ENCODE results near the gene PIGU.

PIGU gene

GRCh38 chr20:34706912-34707784 is 30.3 kb upstream of the PIGU start:
- Histone ChIP-seq H3K4me3 (ENCODE audit: low read depth in 1 of 2, low read length in 2 of 2) (no peak overlapping the region), H3K4me1 (ENCODE audit: control insufficient read depth in 1 of 2, insufficient read depth in 2 of 2, low read length in 2 of 2) (peaks cover 45 to 51% of the 10 kb centered on the region in 2 donors), H3K9ac (ENCODE audit: low read depth in 1 of 2, low read length in 2 of 2) (no peak overlapping the region)

GRCh38 chr20:34706302-34706875 is 29.5 kb upstream of the PIGU start:
- Histone ChIP-seq H3K27me3 (ENCODE audit: control insufficient read depth in 1 of 2, insufficient read depth in 2 of 2, low read length in 2 of 2) (no peaks in the 10 kb centered on the region), H3K4me3 (ENCODE audit: low read depth in 1 of 2, low read length in 2 of 2) (peak overlapping the region; percentile 10 to 86), H3K9ac (ENCODE audit: low read depth in 1 of 2, low read length in 2 of 2) (peak overlapping the region in 1 of 2 donors; percentile 79), H3K9me3 (ENCODE audit: control insufficient read depth in 1 of 2, low read length in 2 of 2) (no peaks in the 10 kb centered on the region), H3K36me3 (ENCODE audit: control insufficient read depth in 1 of 2, insufficient read depth in 2 of 2, low read length in 2 of 2) (peaks cover 3 to 4% of the 10 kb centered on the region in 2 donors), H3K27ac (ENCODE audit: low read depth, low read length) (peak overlapping the region; percentile 100), H3K4me1 (ENCODE audit: control insufficient read depth in 1 of 2, insufficient read depth in 2 of 2, low read length in 2 of 2) (peaks cover 44 to 49% of the 10 kb centered on the region in 2 donors)

More at GRCh38 chr20:34706912-34707784, 30.3 kb upstream of the PIGU start:
- Histone ChIP-seq H3K27me3 (ENCODE audit: control insufficient read depth in 1 of 2, insufficient read depth in 2 of 2, low read length in 2 of 2) (no peaks in the 10 kb centered on the region), H3K9me3 (ENCODE audit: control insufficient read depth in 1 of 2, low read length in 2 of 2) (no peaks in the 10 kb centered on the region), H3K36me3 (ENCODE audit: control insufficient read depth in 1 of 2, insufficient read depth in 2 of 2, low read length in 2 of 2) (peaks cover 3 to 4% of the 10 kb centered on the region in 2 donors), H3K27ac (ENCODE audit: low read depth, low read length) (no peak overlapping the region)

DNA sequence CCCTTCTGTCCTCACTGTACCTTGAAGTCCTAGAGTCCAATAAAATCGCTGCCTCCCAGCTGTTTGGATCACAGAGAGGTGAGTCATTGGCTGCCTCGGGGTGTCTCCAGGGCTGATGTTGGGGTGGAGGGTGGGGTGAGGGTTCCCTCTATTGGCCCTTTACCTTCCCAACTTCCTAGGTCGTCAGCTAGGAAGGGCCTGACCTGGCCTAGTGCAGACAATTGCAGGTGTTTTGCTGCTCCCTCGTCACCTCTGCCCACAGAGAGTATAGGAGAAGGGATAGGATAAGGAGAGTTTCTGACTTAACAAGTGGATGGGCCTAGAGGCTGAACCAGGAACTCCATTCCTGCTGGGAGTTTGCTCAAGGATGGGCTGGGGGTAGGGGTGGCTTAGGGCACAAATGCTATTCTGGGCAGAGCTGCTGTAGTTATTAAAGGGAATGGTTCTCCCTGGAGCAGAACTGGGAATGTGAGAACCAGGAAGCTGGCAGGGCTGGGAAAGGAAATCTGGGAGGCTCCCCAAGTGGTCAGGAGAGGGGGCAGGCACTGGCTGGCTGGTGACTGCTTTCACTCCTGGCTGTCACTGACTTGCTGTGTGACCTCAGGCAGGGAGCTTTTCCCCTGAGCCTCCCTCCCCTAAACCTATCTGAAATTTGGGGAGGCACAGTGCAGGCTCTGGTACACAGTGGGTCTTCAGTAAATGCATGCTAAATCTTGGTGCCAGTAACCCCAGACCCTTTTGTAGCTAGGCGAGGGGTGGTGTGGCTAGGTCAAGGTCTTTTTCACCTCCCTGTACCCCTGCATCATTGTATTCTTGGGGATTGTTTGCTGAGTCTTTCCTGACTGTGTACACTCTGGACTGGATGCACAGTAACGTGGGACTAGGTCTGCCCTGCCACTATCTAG is 28.8 kb upstream of the PIGU start:
- H3K27ac ChIP-seq (ENCODE audit: low read depth, low read length): peak overlapping the region; percentile 100
- peak overlapping the region; percentile 86 to 93 for H3K4me3 ChIP-seq (ENCODE audit: low read depth in 1 of 2, low read length in 2 of 2)
- peak overlapping the region; percentile 79 to 83 for H3K9ac ChIP-seq (ENCODE audit: low read depth in 1 of 2, low read length in 2 of 2)
- H3K36me3 ChIP-seq (ENCODE audit: control insufficient read depth in 1 of 2, insufficient read depth in 2 of 2, low read length in 2 of 2): no peaks in the 10 kb centered on the region
- no peaks in the 10 kb centered on the region for H3K27me3 ChIP-seq (ENCODE audit: control insufficient read depth in 1 of 2, insufficient read depth in 2 of 2, low read length in 2 of 2)
- H3K9me3 ChIP-seq (ENCODE audit: control insufficient read depth in 1 of 2, low read length in 2 of 2): no peaks in the 10 kb centered on the region
- H3K4me1 ChIP-seq (ENCODE audit: control insufficient read depth in 1 of 2, insufficient read depth in 2 of 2, low read length in 2 of 2): peaks cover 44 to 47% of the 10 kb centered on the region in 2 donors

DNA sequence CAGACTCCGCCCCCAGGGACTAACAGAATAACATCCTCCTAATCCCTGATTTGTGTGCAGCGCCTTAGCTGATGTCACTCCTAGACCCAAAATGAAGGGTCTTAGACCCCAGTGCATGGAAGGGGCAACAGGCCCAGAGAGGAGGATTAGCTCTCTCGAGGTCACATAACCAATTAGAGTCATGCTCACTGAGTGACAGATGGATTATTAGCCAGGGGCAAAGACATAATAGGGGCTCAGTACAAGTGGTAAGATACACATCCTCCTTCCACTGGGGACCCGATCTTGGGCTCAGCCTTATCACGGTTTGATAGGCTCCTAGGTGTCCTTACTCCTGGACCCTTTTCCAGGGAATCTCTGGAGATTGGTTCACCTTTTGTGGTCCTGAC is 28.1 kb upstream of the PIGU start:
- Histone ChIP-seq H3K9ac (ENCODE audit: low read depth in 1 of 2, low read length in 2 of 2) (peak overlapping the region; percentile 79 to 83), H3K27ac (ENCODE audit: low read depth, low read length) (peak overlapping the region; percentile 100), H3K4me3 (ENCODE audit: low read depth in 1 of 2, low read length in 2 of 2) (peak overlapping the region; percentile 86 to 93), H3K27me3 (ENCODE audit: control insufficient read depth in 1 of 2, insufficient read depth in 2 of 2, low read length in 2 of 2) (no peaks in the 10 kb centered on the region), H3K4me1 (ENCODE audit: control insufficient read depth in 1 of 2, insufficient read depth in 2 of 2, low read length in 2 of 2) (peaks cover 37 to 41% of the 10 kb centered on the region in 2 donors), H3K9me3 (ENCODE audit: control insufficient read depth in 1 of 2, low read length in 2 of 2) (no peaks in the 10 kb centered on the region), H3K36me3 (ENCODE audit: control insufficient read depth in 1 of 2, insufficient read depth in 2 of 2, low read length in 2 of 2) (no peaks in the 10 kb centered on the region)

DNA sequence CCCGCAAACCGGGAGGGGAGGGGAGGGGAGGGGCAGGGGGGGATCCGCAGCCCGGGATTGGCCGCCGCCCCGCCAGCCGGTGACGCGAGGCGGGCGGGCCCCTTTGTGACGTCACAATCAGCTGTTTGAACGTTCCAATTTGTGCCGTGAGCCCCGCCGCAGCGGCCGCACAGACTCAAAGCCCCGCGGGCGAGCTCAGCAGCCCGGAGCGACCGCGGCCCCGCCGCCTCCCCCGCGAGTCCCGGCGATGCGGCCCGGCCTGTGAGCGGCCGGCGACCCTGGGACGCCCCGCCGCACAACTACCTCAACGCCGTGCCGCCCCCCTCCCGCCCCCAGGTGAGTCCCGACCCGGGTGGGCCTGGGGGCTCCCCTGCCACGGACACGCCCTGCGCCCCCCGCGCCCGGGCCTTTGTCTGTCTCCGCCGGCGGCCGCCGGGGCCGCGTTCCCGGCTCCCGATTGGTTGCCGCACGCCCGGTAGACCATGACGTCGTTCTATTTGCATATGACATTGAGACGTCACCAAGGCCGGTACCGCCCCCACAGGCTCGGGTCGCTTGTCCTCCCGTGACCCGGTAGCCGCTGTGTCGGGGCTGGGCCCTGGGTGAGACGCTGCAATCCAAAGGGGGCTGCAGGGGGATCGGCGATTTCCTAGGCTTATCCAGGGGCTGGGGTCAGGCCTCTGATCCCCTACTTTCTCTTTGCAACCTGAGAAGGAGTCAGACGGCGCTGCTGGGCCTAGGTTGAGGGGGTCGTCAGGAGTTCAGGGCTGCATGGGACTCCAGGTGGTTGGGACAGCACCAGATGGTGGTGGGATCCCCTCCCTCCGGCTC is 27.5 kb upstream of the PIGU start, which contains the start of gene TP53INP2:
Gene TP53INP2 (plus strand): TSS at position 168 of the 831 bp plus-strand sequence. CDS start 4,396 bp downstream, outside the sequence.
- H3K9me3 ChIP-seq (ENCODE audit: control insufficient read depth in 1 of 2, low read length in 2 of 2): no peaks in the 10 kb centered on the region
- peak within 1 kb of the TSS; percentile 79 to 96 for H3K9ac ChIP-seq (ENCODE audit: low read depth in 1 of 2, low read length in 2 of 2)
- no peaks in the 10 kb centered on the region for H3K36me3 ChIP-seq (ENCODE audit: control insufficient read depth in 1 of 2, insufficient read depth in 2 of 2, low read length in 2 of 2)
- H3K4me3 ChIP-seq (ENCODE audit: low read depth in 1 of 2, low read length in 2 of 2): peak within 1 kb of the TSS; percentile 86 to 93
- no peaks in the 10 kb centered on the region for H3K27me3 ChIP-seq (ENCODE audit: control insufficient read depth in 1 of 2, insufficient read depth in 2 of 2, low read length in 2 of 2)
- H3K4me1 ChIP-seq (ENCODE audit: control insufficient read depth in 1 of 2, insufficient read depth in 2 of 2, low read length in 2 of 2): peaks cover 37 to 41% of the 10 kb centered on the region in 2 donors
- peak within 1 kb of the TSS; percentile 100 for H3K27ac ChIP-seq (ENCODE audit: low read depth, low read length)

GRCh38 chr20:34703424-34704176 is 26.7 kb upstream of the PIGU start:
- peak overlapping the region; percentile 86 to 93 for H3K4me3 ChIP-seq (ENCODE audit: low read depth in 1 of 2, low read length in 2 of 2)
- H3K4me1 ChIP-seq (ENCODE audit: control insufficient read depth in 1 of 2, insufficient read depth in 2 of 2, low read length in 2 of 2): peaks cover 34 to 39% of the 10 kb centered on the region in 2 donors
- H3K27me3 ChIP-seq (ENCODE audit: control insufficient read depth in 1 of 2, insufficient read depth in 2 of 2, low read length in 2 of 2): no peaks in the 10 kb centered on the region
- peak overlapping the region; percentile 79 to 96 for H3K9ac ChIP-seq (ENCODE audit: low read depth in 1 of 2, low read length in 2 of 2)
- H3K27ac ChIP-seq (ENCODE audit: low read depth, low read length): peak overlapping the region; percentile 80
- no peaks in the 10 kb centered on the region for H3K9me3 ChIP-seq (ENCODE audit: control insufficient read depth in 1 of 2, low read length in 2 of 2)
- H3K36me3 ChIP-seq (ENCODE audit: control insufficient read depth in 1 of 2, insufficient read depth in 2 of 2, low read length in 2 of 2): no peaks in the 10 kb centered on the region

GRCh38 chr20:34703061-34703423 is 26.1 kb upstream of the PIGU start:
- H3K27ac ChIP-seq (ENCODE audit: low read depth, low read length): no peak overlapping the region
- H3K27me3 ChIP-seq (ENCODE audit: control insufficient read depth in 1 of 2, insufficient read depth in 2 of 2, low read length in 2 of 2): no peaks in the 10 kb centered on the region
- H3K9ac ChIP-seq (ENCODE audit: low read depth in 1 of 2, low read length in 2 of 2): peak overlapping the region; percentile 79 to 96
- H3K4me3 ChIP-seq (ENCODE audit: low read depth in 1 of 2, low read length in 2 of 2): no peak overlapping the region
- no peaks in the 10 kb centered on the region for H3K36me3 ChIP-seq (ENCODE audit: control insufficient read depth in 1 of 2, insufficient read depth in 2 of 2, low read length in 2 of 2)
- no peaks in the 10 kb centered on the region for H3K9me3 ChIP-seq (ENCODE audit: control insufficient read depth in 1 of 2, low read length in 2 of 2)
- peaks cover 34 to 35% of the 10 kb centered on the region in 2 donors for H3K4me1 ChIP-seq (ENCODE audit: control insufficient read depth in 1 of 2, insufficient read depth in 2 of 2, low read length in 2 of 2)

DNA sequence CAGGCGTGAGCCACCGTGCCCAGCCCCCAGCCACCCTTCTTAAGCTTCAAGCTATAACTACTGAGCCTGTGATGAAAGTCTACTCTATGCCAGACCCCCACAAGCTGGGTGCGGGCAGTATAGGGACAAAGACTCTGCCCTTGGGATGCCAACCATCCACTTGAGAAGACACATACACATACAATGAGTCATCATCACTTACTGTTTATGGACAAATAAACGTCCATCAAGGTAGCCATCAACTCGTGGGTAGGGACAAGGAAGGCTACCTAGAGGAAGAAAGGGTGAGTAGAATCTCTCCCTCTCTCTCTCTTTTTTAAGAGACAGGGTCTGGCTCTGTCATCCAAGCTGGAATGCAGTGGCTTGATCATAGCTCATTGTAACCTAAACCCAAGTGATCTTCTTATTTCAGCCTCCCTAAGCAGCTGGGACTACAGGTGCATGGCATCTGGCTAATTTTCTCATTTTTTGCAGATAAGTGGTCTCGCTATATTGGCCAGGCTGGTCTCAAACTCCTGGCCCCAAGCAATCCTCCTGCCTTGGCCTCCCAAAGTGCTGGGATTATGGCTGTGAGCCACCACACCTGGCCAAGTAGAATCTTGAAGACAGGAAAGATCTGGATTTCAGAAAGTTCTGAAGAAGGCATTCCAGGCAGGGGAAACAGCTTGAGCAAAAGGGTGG is 24.7 kb upstream of the PIGU start:
- Histone ChIP-seq H3K36me3 (ENCODE audit: control insufficient read depth in 1 of 2, insufficient read depth in 2 of 2, low read length in 2 of 2) (no peaks in the 10 kb centered on the region), H3K4me3 (ENCODE audit: low read depth in 1 of 2, low read length in 2 of 2) (no peak overlapping the region), H3K27ac (ENCODE audit: low read depth, low read length) (no peak overlapping the region), H3K9me3 (ENCODE audit: control insufficient read depth in 1 of 2, low read length in 2 of 2) (no peaks in the 10 kb centered on the region), H3K4me1 (ENCODE audit: control insufficient read depth in 1 of 2, insufficient read depth in 2 of 2, low read length in 2 of 2) (peaks cover 23 to 25% of the 10 kb centered on the region in 2 donors), H3K9ac (ENCODE audit: low read depth in 1 of 2, low read length in 2 of 2) (no peak overlapping the region), H3K27me3 (ENCODE audit: control insufficient read depth in 1 of 2, insufficient read depth in 2 of 2, low read length in 2 of 2) (no peaks in the 10 kb centered on the region)
